ENCODE measurements around the gene ARL8B. TPM values are rescaled to one million over a fixed set of nuclear protein-coding genes. Genes with fewer than 3 reads are reported as not detected.

The ARL8B gene
- total and polyA plus RNA-seq, 4 donors = 53.9 to 172 (median 105) TPM

DNA sequence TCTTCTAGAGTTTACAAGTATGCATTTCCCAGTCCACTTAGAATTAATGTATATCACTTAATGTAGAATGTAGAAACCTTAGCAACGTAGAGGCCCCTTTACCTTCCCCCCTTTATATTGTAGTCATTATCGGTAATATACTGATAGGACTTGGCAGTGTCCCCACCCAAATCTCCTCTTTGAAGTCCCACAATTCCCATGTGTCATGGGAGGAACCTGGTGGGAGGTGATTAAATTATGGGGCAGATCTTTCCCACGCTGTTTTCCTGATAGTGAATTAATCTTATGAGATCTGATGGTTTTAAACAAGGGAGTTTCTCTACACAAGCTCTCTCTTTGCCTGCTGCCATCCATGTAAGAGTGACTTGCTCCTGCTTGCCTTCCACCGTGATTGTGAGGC lies 31.0 kb downstream of the ARL8B start:
- no CpG with 5 or more reads among the region's 4 CpGs for WGBS (ENCODE audit: insufficient coverage)
- Histone ChIP-seq H3K36me3 (ENCODE audit: control insufficient read depth, insufficient read depth, low read length) (no peaks in the 10 kb centered on the region), H3K4me3 (ENCODE audit: low read depth, low read length) (no peak overlapping the region), H3K4me1 (ENCODE audit: control insufficient read depth, insufficient read depth, low read length) (no peaks in the 10 kb centered on the region), H3K27me3 (ENCODE audit: control insufficient read depth, insufficient read depth, low read length) (no peaks in the 10 kb centered on the region), H3K9me3 (ENCODE audit: control insufficient read depth, insufficient read depth, low read length) (no peaks in the 10 kb centered on the region), H3K27ac (ENCODE audit: low read depth, low read length) (no peak overlapping the region)
- no peak for DNase-seq (ENCODE audit: low read depth in 4 of 6, low spot score in 6 of 6)

DNA sequence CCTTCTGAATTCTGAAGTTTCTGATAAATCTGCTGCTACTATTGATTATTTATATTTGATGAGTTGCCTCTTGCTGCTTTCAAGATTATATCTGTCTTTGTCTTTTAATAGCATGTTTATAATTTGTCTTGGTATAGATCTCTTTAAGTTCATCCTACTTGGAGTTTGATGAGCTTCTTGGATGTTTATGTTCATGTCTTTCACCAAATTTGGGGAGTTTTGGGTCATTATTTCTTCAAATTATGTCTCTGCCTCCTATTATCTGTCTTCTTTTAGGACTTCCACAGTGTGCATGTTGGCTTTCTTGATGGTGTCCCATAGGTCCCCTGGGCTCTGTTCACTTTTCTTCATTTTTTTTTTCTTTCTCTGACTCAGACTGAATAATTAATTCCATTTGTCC lies 33.1 kb downstream of the ARL8B start:
- no peak for DNase-seq (ENCODE audit: low read depth in 4 of 6, low spot score in 6 of 6)
- no peaks in the 10 kb centered on the region for H3K36me3 ChIP-seq (ENCODE audit: control insufficient read depth, insufficient read depth, low read length)
- H3K4me1 ChIP-seq (ENCODE audit: control insufficient read depth, insufficient read depth, low read length) = no peaks in the 10 kb centered on the region
- no peaks in the 10 kb centered on the region for H3K9me3 ChIP-seq (ENCODE audit: control insufficient read depth, insufficient read depth, low read length)
- no peaks in the 10 kb centered on the region for H3K27me3 ChIP-seq (ENCODE audit: control insufficient read depth, insufficient read depth, low read length)
- no peak overlapping the region for H3K4me3 ChIP-seq (ENCODE audit: low read depth, low read length)
- H3K27ac ChIP-seq (ENCODE audit: low read depth, low read length) = no peak overlapping the region

DNA sequence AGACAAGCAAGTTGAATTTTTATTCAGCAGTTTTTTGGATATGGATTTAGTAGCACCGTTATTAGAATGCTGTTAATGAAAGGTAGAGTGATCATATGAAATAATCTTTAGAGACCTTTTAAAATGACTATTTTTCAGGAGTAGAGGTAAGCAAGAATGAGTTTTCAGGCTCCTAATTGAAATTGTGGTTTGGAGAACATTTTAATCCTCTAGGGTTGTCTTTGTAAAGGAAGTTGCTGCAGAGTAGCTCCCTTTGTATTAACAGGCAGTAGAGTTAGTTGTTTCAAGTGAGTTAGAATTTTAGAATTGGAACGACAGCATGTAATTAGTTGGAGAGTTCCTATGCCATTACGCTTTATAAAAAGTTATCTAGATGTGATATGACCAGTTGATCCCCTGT lies 38.2 kb downstream of the ARL8B start:
- H3K9me3 ChIP-seq (ENCODE audit: control insufficient read depth, insufficient read depth, low read length) = no peaks in the 10 kb centered on the region
- DNase-seq (ENCODE audit: low read depth in 4 of 6, low spot score in 6 of 6) = peak in 2 of 6 donors; percentile 4 to 24
- WGBS (ENCODE audit: insufficient coverage) = no CpG with 5 or more reads among the region's 3 CpGs
- no peak overlapping the region for H3K27ac ChIP-seq (ENCODE audit: low read depth, low read length)
- H3K4me1 ChIP-seq (ENCODE audit: control insufficient read depth, insufficient read depth, low read length) = peaks cover 5% of the 10 kb centered on the region
- H3K27me3 ChIP-seq (ENCODE audit: control insufficient read depth, insufficient read depth, low read length) = no peaks in the 10 kb centered on the region
- no peak overlapping the region for H3K4me3 ChIP-seq (ENCODE audit: low read depth, low read length)
- H3K36me3 ChIP-seq (ENCODE audit: control insufficient read depth, insufficient read depth, low read length) = no peaks in the 10 kb centered on the region

GRCh38 chr3:5160940-5161858 lies 39.1 kb downstream of the ARL8B start:
- Histone ChIP-seq H3K4me1 (ENCODE audit: control insufficient read depth, insufficient read depth, low read length) (peaks cover 5% of the 10 kb centered on the region), H3K4me3 (ENCODE audit: low read depth, low read length) (no peak overlapping the region), H3K9me3 (ENCODE audit: control insufficient read depth, insufficient read depth, low read length) (no peaks in the 10 kb centered on the region), H3K27ac (ENCODE audit: low read depth, low read length) (no peak overlapping the region), H3K36me3 (ENCODE audit: control insufficient read depth, insufficient read depth, low read length) (no peaks in the 10 kb centered on the region), H3K27me3 (ENCODE audit: control insufficient read depth, insufficient read depth, low read length) (no peaks in the 10 kb centered on the region)
- WGBS (ENCODE audit: insufficient coverage) = 0% methylated on average over 1 of the region's 4 CpGs
- no peak for DNase-seq (ENCODE audit: low read depth in 4 of 6, low spot score in 6 of 6)

- Histone ChIP-seq H3K27me3 (ENCODE audit: control insufficient read depth, insufficient read depth, low read length) (no peaks in the 10 kb centered on the region), H3K4me3 (ENCODE audit: low read depth, low read length) (no peak overlapping the region), H3K9me3 (ENCODE audit: control insufficient read depth, insufficient read depth, low read length) (no peaks in the 10 kb centered on the region), H3K36me3 (ENCODE audit: control insufficient read depth, insufficient read depth, low read length) (no peaks in the 10 kb centered on the region), H3K27ac (ENCODE audit: low read depth, low read length) (no peak overlapping the region), H3K4me1 (ENCODE audit: control insufficient read depth, insufficient read depth, low read length) (peaks cover 5% of the 10 kb centered on the region)
- no peak for DNase-seq (ENCODE audit: low read depth in 4 of 6, low spot score in 6 of 6)
- WGBS (ENCODE audit: insufficient coverage) = 90% methylated on average over 1 of the region's 1 CpG
Observed at GRCh38 chr3:5162102-5162501, 40.0 kb downstream of the ARL8B start.

- Histone ChIP-seq H3K4me1 (ENCODE audit: control insufficient read depth, insufficient read depth, low read length) (peaks cover 4% of the 10 kb centered on the region), H3K9me3 (ENCODE audit: control insufficient read depth, insufficient read depth, low read length) (no peaks in the 10 kb centered on the region), H3K27ac (ENCODE audit: low read depth, low read length) (no peak overlapping the region), H3K27me3 (ENCODE audit: control insufficient read depth, insufficient read depth, low read length) (no peaks in the 10 kb centered on the region), H3K4me3 (ENCODE audit: low read depth, low read length) (no peak overlapping the region), H3K36me3 (ENCODE audit: control insufficient read depth, insufficient read depth, low read length) (no peaks in the 10 kb centered on the region)
- DNase-seq (ENCODE audit: low read depth in 4 of 6, low spot score in 6 of 6) = no peak
- WGBS (ENCODE audit: insufficient coverage) = 100% methylated on average over 1 of the region's 4 CpGs
Observed at GRCh38 chr3:5165698-5166097, 43.6 kb downstream of the ARL8B start.

- H3K4me1 ChIP-seq (ENCODE audit: control insufficient read depth, insufficient read depth, low read length) = no peaks in the 10 kb centered on the region
Observed at GRCh38 chr3:5166846-5167245, 44.8 kb downstream of the ARL8B start.

GRCh38 chr3:5168110-5168509 lies 46.0 kb downstream of the ARL8B start:
- H3K9me3 ChIP-seq (ENCODE audit: control insufficient read depth, insufficient read depth, low read length) = no peaks in the 10 kb centered on the region
- DNase-seq (ENCODE audit: low read depth in 4 of 6, low spot score in 6 of 6) = no peak
- no peaks in the 10 kb centered on the region for H3K27me3 ChIP-seq (ENCODE audit: control insufficient read depth, insufficient read depth, low read length)
- H3K36me3 ChIP-seq (ENCODE audit: control insufficient read depth, insufficient read depth, low read length) = peaks cover 3% of the 10 kb centered on the region
- no peak overlapping the region for H3K4me3 ChIP-seq (ENCODE audit: low read depth, low read length)
- H3K4me1 ChIP-seq (ENCODE audit: control insufficient read depth, insufficient read depth, low read length) = no peaks in the 10 kb centered on the region
- no peak overlapping the region for H3K27ac ChIP-seq (ENCODE audit: low read depth, low read length)
- WGBS (ENCODE audit: insufficient coverage) = 100% methylated on average over 3 of the region's 4 CpGs

More at GRCh38 chr3:5166846-5167245, 44.8 kb downstream of the ARL8B start:
- H3K9me3 ChIP-seq (ENCODE audit: control insufficient read depth, insufficient read depth, low read length) = no peaks in the 10 kb centered on the region
- H3K4me3 ChIP-seq (ENCODE audit: low read depth, low read length) = no peak overlapping the region
- no peaks in the 10 kb centered on the region for H3K36me3 ChIP-seq (ENCODE audit: control insufficient read depth, insufficient read depth, low read length)
- no peaks in the 10 kb centered on the region for H3K27me3 ChIP-seq (ENCODE audit: control insufficient read depth, insufficient read depth, low read length)
- WGBS (ENCODE audit: insufficient coverage) = no CpG with 5 or more reads among the region's 2 CpGs
- DNase-seq (ENCODE audit: low read depth in 4 of 6, low spot score in 6 of 6) = no peak
- H3K27ac ChIP-seq (ENCODE audit: low read depth, low read length) = no peak overlapping the region

GRCh38 chr3:5169807-5170206 lies 47.7 kb downstream of the ARL8B start:
- Histone ChIP-seq H3K27ac (ENCODE audit: low read depth, low read length) (no peak overlapping the region), H3K9me3 (ENCODE audit: control insufficient read depth, insufficient read depth, low read length) (no peaks in the 10 kb centered on the region), H3K36me3 (ENCODE audit: control insufficient read depth, insufficient read depth, low read length) (peaks cover 8% of the 10 kb centered on the region), H3K4me3 (ENCODE audit: low read depth, low read length) (no peak overlapping the region), H3K4me1 (ENCODE audit: control insufficient read depth, insufficient read depth, low read length) (no peaks in the 10 kb centered on the region), H3K27me3 (ENCODE audit: control insufficient read depth, insufficient read depth, low read length) (no peaks in the 10 kb centered on the region)
- no peak for DNase-seq (ENCODE audit: low read depth in 4 of 6, low spot score in 6 of 6)
- WGBS (ENCODE audit: insufficient coverage) = no CpG with 5 or more reads among the region's 2 CpGs

DNA sequence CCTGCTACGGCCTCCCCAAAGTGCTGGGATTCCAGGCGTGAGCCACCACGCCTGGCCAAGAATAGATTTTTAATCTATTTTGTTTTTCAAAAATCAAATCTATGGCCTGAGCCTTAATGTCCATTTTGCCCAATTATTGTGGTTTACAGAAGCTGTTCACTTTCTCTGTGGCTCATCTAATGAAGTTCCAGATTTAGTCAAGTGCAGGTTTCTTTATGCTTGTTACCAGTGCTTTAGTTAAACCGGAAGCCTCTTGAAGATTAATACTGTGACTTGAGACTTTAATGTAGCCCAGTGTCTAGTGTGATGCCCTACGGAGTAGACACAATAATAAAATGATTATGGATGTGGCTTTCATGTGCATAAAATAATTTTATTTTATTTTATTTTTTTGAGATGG lies 48.9 kb downstream of the ARL8B start:
- no peak for DNase-seq (ENCODE audit: low read depth in 4 of 6, low spot score in 6 of 6)
- Histone ChIP-seq H3K27me3 (ENCODE audit: control insufficient read depth, insufficient read depth, low read length) (no peaks in the 10 kb centered on the region), H3K4me3 (ENCODE audit: low read depth, low read length) (no peak overlapping the region), H3K27ac (ENCODE audit: low read depth, low read length) (no peak overlapping the region), H3K9me3 (ENCODE audit: control insufficient read depth, insufficient read depth, low read length) (no peaks in the 10 kb centered on the region), H3K4me1 (ENCODE audit: control insufficient read depth, insufficient read depth, low read length) (no peaks in the 10 kb centered on the region), H3K36me3 (ENCODE audit: control insufficient read depth, insufficient read depth, low read length) (peaks cover 8% of the 10 kb centered on the region)
- WGBS (ENCODE audit: insufficient coverage) = no CpG with 5 or more reads among the region's 5 CpGs

Measured in spinal cord (tissue), 10 donors.